HepG2 (cell line): ENCODE results near the gene USP11. TPM values are rescaled to one million over a fixed set of nuclear protein-coding genes. Genes with fewer than 3 reads are reported as not detected.

Experiments
- EED ChIP-seq: sonication (generic); formaldehyde crosslinking; IDR thresholded peaks from 2 replicates; pipeline ENCODE4 v1.5.0; 2020; ENCODE audit warnings: mild to moderate bottlenecking, missing genetic modification reagents
- FOXO1 ChIP-seq: sonication (generic); formaldehyde crosslinking; IDR thresholded peaks from 2 replicates; pipeline ENCODE4 v1.4.0; 2020; ENCODE audit warnings: missing genetic modification reagents
- FUBP1 ChIP-seq: sonication (generic); formaldehyde crosslinking; IDR thresholded peaks from 2 replicates; pipeline ENCODE4 v1.5.1; 2020; ENCODE audit warnings: missing genetic modification reagents, mild to moderate bottlenecking, borderline replicate concordance
- HNF4A ChIP-seq: sonication (generic); formaldehyde crosslinking; IDR thresholded peaks from 2 replicates; pipeline ENCODE4 v1.4.0; 2020; ENCODE audit warnings: missing genetic modification reagents
- MTA1 ChIP-seq: sonication (generic); formaldehyde crosslinking; IDR thresholded peaks from 2 replicates; pipeline ENCODE4 v1.4.0; 2020; ENCODE audit warnings: missing genetic modification reagents, mild to moderate bottlenecking, borderline replicate concordance
- NR2F6 ChIP-seq, 2 experiments: IDR thresholded peaks; 2 replicates each; pipeline ENCODE4 v1.6.1; 2016; ENCODE audit warnings: antibody characterized with exemption in 1 of 2, mild to moderate bottlenecking in 1 of 2
- NRL ChIP-seq: sonication (generic); formaldehyde crosslinking; IDR thresholded peaks from 2 replicates; pipeline ENCODE4 v1.5.0; 2020; ENCODE audit warnings: missing genetic modification reagents, mild to moderate bottlenecking, moderate library complexity, borderline replicate concordance
- PAF1 ChIP-seq: IDR thresholded peaks from 2 replicates; pipeline ENCODE4 v1.6.1; 2016; ENCODE audit warnings: missing genetic modification reagents, missing compliant biosample characterization
- SNAPC5 ChIP-seq: sonication (generic); formaldehyde crosslinking; IDR thresholded peaks from 2 replicates; pipeline ENCODE4 v1.8.1; 2023; ENCODE audit warnings: mild to moderate bottlenecking, missing genetic modification reagents, borderline replicate concordance
- TBX2 ChIP-seq: sonication (generic); formaldehyde crosslinking; IDR thresholded peaks from 2 replicates; pipeline ENCODE4 v1.5.0; 2020; ENCODE audit warnings: missing genetic modification reagents, mild to moderate bottlenecking, borderline replicate concordance
- YEATS2 ChIP-seq: sonication (generic); formaldehyde crosslinking; IDR thresholded peaks from 2 replicates; pipeline ENCODE4 v1.4.0; 2020; ENCODE audit warnings: missing genetic modification reagents, borderline replicate concordance
- ZFP36L1 ChIP-seq: sonication (generic); formaldehyde crosslinking; IDR thresholded peaks from 2 replicates; pipeline ENCODE4 v1.8.0; 2022; ENCODE audit warnings: mild to moderate bottlenecking, missing genetic modification reagents, moderate library complexity
- ZFP82 ChIP-seq: sonication (generic); formaldehyde crosslinking; IDR thresholded peaks from 2 replicates; pipeline ENCODE4 v1.5.1; 2020; ENCODE audit warnings: mild to moderate bottlenecking, missing genetic modification reagents, borderline replicate concordance
- ZNF263 ChIP-seq: sonication (generic); formaldehyde crosslinking; IDR thresholded peaks from 2 replicates; pipeline ENCODE4 v1.4.0; 2020; ENCODE audit warnings: missing genetic modification reagents
- ZNF280B ChIP-seq: sonication (generic); formaldehyde crosslinking; IDR thresholded peaks from 2 replicates; pipeline ENCODE4 v1.5.0; 2020; ENCODE audit warnings: missing genetic modification reagents, mild to moderate bottlenecking, borderline replicate concordance
- ZNF441 ChIP-seq: sonication (generic); formaldehyde crosslinking; IDR thresholded peaks from 2 replicates; pipeline ENCODE4 v1.7.0; 2021; ENCODE audit warnings: missing genetic modification reagents, borderline replicate concordance
- ZNF724P ChIP-seq: sonication (generic); formaldehyde crosslinking; IDR thresholded peaks from 2 replicates; pipeline ENCODE4 v1.8.0; 2022; ENCODE audit warnings: missing genetic modification reagents, borderline replicate concordance
- ZNF777 ChIP-seq: sonication (generic); formaldehyde crosslinking; IDR thresholded peaks from 2 replicates; pipeline ENCODE4 v1.4.0; 2020; ENCODE audit warnings: missing genetic modification reagents
- ZNF883 ChIP-seq: sonication (generic); formaldehyde crosslinking; IDR thresholded peaks from 2 replicates; pipeline ENCODE4 v1.5.1; 2020; ENCODE audit warnings: mild to moderate bottlenecking, missing genetic modification reagents; ENCODE audit errors: not compliant biosample characterization
- polyA plus RNA-seq, 8 experiments: library from polyadenylated mRNA; depleted of rRNA in 3 of 8; stranded (reverse) in 7 of 8; unstranded in 1 of 8; fragments of >200 nt; fragmentation: Illumina TruSeq in 4 of 8; extraction: Trizol in 4 of 8; gene quantifications; 2 replicates each; pipeline versions ENCODE4 v1.2.1 to v1.2.3, GENCODE V29; 2011 to 2016; ENCODE audit warnings: low read depth in 4 of 8, missing spikeins in 1 of 8, mixed read lengths in 1 of 8; ENCODE audit not compliant: insufficient read depth in 1 of 8
- total RNA-seq, 5 experiments: library from RNA; depleted of rRNA; stranded (reverse); fragments of >200 nt; fragmentation: Illumina TruSeq; extraction: Trizol; gene quantifications; 2 replicates each; pipeline ENCODE4 v1.2.3, GENCODE V29; 2016; ENCODE audit warnings: low read depth in 1 of 5
- TF ChIP-seq, protein P1 (sequence below): IDR thresholded peaks from 2 replicates; pipeline ENCODE4 v1.6.1; 2012; ENCODE audit warnings: low read depth, low read length, improper control_type of control experiment
- TF ChIP-seq, protein P2 (sequence below): sonication (generic); formaldehyde crosslinking; IDR thresholded peaks from 2 replicates; pipeline ENCODE4 v1.4.0; 2020; ENCODE audit warnings: mild to moderate bottlenecking, low read depth, missing genetic modification reagents
- TF ChIP-seq, protein P3 (sequence below): fragments of 450-650 bp; IDR thresholded peaks from 2 replicates; pipeline ENCODE4 v1.6.1; 2017

Gene USP11
- total and polyA plus RNA-seq, 2 of the 13 experiments (the other 11 are each of a cell fraction or from before 2014, with no cell fraction given) = 23.8 to 31.7 TPM

DNA sequence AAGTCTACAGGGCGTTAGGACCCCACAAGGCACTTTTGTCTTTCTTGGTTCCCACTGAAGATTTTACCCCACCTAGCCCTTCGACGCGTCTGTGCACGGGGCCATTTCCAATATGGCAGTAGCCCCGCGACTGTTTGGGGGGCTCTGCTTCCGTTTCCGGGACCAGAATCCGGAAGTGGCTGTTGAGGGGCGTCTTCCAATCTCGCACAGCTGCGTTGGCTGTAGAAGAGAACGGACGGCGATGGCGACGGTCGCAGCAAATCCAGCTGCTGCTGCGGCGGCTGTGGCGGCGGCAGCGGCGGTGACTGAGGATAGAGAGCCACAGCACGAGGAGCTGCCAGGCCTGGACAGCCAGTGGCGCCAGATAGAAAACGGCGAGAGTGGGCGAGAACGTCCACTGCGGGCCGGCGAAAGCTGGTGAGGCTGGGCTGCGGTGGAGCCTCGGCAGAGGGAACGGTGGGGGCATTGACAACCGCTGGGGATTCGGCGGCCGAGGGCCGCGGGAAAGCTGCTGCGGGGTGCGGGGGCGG is at the start of gene USP11 (continued):
- no peak for TF ChIP-seq ZNF883
- no peak for TF ChIP-seq ZNF724P
- TF ChIP-seq HNF4A (CRISPR knock-in tag) = no peak
- no peak for TF ChIP-seq ZNF263 (CRISPR knock-in tag)
- no peak for TF ChIP-seq ZFP36L1
- TF ChIP-seq FUBP1 (CRISPR knock-in tag) = no peak
- no peak for TF ChIP-seq EED (CRISPR knock-in tag)
- no peak for TF ChIP-seq TBX2 (CRISPR knock-in tag)
- no peak for TF ChIP-seq SNAPC5
- 0 out of 2 replicates have a peak, but pooled peaks have one; percentile 32 for TF ChIP-seq ZNF280B (CRISPR knock-in tag)
- TF ChIP-seq, protein P1, sequence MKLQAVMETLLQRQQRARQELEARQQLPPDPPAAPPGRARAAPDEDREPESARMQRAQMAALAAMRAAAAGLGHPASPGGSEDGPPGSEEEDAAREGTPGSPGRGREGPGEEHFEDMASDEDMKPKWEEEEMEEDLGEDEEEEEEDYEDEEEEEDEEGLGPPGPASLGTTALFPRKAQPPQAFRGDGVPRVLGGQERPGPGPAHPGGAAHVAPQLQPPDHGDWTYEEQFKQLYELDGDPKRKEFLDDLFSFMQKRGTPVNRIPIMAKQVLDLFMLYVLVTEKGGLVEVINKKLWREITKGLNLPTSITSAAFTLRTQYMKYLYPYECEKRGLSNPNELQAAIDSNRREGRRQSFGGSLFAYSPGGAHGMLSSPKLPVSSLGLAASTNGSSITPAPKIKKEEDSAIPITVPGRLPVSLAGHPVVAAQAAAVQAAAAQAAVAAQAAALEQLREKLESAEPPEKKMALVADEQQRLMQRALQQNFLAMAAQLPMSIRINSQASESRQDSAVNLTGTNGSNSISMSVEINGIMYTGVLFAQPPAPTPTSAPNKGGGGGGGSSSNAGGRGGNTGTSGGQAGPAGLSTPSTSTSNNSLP = no peak
- TF ChIP-seq MTA1 = no peak
- no peak for TF ChIP-seq NRL (CRISPR knock-in tag)
- TF ChIP-seq ZNF777 (CRISPR knock-in tag) = peak; percentile 40; the same call in 1 of the 2 replicates
- TF ChIP-seq NR2F6 (IDR thresholded peaks at IDR 0.05) = no peak
- no peak for TF ChIP-seq NR2F6 (CRISPR knock-in tag; IDR thresholded peaks at IDR 0.05)
- TF ChIP-seq ZNF441 (CRISPR knock-in tag) = no peak
- TF ChIP-seq FOXO1 (CRISPR knock-in tag) = no peak
- TF ChIP-seq YEATS2 (CRISPR knock-in tag) = no peak
- no peak for TF ChIP-seq ZFP82 (CRISPR knock-in tag)
- TF ChIP-seq, protein P2, sequence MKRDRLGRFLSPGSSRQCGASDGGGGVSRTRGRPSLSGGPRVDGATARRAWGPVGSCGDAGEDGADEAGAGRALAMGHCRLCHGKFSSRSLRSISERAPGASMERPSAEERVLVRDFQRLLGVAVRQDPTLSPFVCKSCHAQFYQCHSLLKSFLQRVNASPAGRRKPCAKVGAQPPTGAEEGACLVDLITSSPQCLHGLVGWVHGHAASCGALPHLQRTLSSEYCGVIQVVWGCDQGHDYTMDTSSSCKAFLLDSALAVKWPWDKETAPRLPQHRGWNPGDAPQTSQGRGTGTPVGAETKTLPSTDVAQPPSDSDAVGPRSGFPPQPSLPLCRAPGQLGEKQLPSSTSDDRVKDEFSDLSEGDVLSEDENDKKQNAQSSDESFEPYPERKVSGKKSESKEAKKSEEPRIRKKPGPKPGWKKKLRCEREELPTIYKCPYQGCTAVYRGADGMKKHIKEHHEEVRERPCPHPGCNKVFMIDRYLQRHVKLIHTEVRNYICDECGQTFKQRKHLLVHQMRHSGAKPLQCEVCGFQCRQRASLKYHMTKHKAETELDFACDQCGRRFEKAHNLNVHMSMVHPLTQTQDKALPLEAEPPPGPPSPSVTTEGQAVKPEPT (CRISPR knock-in tag) = no peak
- TF ChIP-seq, protein P3, sequence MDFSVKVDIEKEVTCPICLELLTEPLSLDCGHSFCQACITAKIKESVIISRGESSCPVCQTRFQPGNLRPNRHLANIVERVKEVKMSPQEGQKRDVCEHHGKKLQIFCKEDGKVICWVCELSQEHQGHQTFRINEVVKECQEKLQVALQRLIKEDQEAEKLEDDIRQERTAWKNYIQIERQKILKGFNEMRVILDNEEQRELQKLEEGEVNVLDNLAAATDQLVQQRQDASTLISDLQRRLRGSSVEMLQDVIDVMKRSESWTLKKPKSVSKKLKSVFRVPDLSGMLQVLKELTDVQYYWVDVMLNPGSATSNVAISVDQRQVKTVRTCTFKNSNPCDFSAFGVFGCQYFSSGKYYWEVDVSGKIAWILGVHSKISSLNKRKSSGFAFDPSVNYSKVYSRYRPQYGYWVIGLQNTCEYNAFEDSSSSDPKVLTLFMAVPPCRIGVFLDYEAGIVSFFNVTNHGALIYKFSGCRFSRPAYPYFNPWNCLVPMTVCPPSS = no peak
- TF ChIP-seq PAF1 (CRISPR knock-in tag) = no peak
